ENCODE measurements around the gene CAMK1D. TPM values are rescaled to one million over a fixed set of nuclear protein-coding genes. Genes with fewer than 3 reads are reported as not detected.

CAMK1D gene
- total and polyA plus RNA-seq, 2 donors (not counting 3 experiments of a cell fraction or from before 2014, with no cell fraction given): 0.37 to 4.2 TPM

DNA sequence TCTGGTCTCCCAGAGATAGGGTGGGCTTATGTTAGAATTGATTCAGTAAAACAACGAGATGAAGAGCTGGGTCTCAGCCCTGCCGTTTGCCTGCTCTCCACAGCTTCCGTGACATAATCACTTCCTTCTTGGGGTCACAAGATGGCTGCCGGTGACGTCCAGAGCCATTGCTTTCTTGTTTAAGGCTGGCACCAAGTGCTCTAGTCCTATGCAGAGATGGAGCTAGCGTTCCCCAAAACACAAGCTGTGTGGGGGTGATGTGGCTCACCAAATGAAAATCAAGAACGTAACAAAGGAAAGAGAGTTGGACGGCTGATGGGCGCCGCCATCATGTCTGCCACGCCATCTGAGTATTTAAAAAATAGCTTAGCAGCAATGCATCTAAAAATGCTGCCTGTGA lies 296.1 kb downstream of the CAMK1D start:
- intact Hi-C loops (cut with micrococcal nuclease) (no loop called here), dilution Hi-C loops (cut with MboI; ENCODE audit: extremely low pct_ligation_motif_present, low sequenced_read_pairs) (no loop called here)
- Histone ChIP-seq H3K4me3 (replicated peaks in 1 of 3; ENCODE audit: insufficient read depth in 1 of 3, low read depth in 1 of 3, low read length in 3 of 3) (no peak overlapping the region), H3K4me1 (ENCODE audit: control insufficient read depth, extremely low read depth, insufficient read depth, low read length) (no peaks in the 10 kb centered on the region), H3K27ac (ENCODE audit: insufficient read depth, low read depth, low read length) (no peak overlapping the region), H3K79me2 (ENCODE audit: control insufficient read depth, insufficient read depth, low read length) (no peaks in the 10 kb centered on the region), H3K4me2 (ENCODE audit: insufficient read depth, low read length) (no peak overlapping the region), H3K9me3 (replicated peaks; ENCODE audit: control insufficient read depth, insufficient read depth, low read length) (no peaks in the 10 kb centered on the region), H2AFZ (ENCODE audit: low read depth, low read length) (no peak overlapping the region), H3K9ac (replicated peaks; ENCODE audit: extremely low read depth, insufficient read depth, low read length) (no peak overlapping the region), H3K9me1 (replicated peaks; ENCODE audit: control insufficient read depth, extremely low read depth, insufficient read depth, low read length) (no peaks in the 10 kb centered on the region), H4K20me1 (replicated peaks; ENCODE audit: control insufficient read depth, extremely low read depth, insufficient read depth, low read length) (no peaks in the 10 kb centered on the region), H3K36me3 (ENCODE audit: control insufficient read depth in 2 of 2, extremely low read depth in 1 of 2, insufficient read depth in 2 of 2, low read length in 2 of 2) (no peaks in the 10 kb centered on the region), H3K27me3 (ENCODE audit: control insufficient read depth in 2 of 2, insufficient read depth in 2 of 2, low read length in 2 of 2) (no peaks in the 10 kb centered on the region)
- DNase-seq (ENCODE audit: low read depth, low spot score) (no peak), FAIRE-seq (no peak)
- POLR2A ChIA-PET: no interaction called here
- CTCF ChIA-PET: interaction anchor here (1.2 to 1.7 kb wide), 3 partner anchors 11 to 65 kb away, joined by 3 to 15 read pairs (median 3); no protein-coding TSS in a partner anchor
- TF ChIP-seq JUN (IDR thresholded peaks at IDR 0.05; ENCODE audit: borderline replicate concordance, insufficient read depth, insufficient read length, low read depth) (no peak), POLR2AphosphoS5 (IDR thresholded peaks at IDR 0.05; ENCODE audit: insufficient read depth, low read depth, low read length) (no peak), POLR2A (IDR thresholded peaks at IDR 0.05; ENCODE audit: low read depth, low read length) (no peak), EZH2 (IDR thresholded peaks at IDR 0.05; ENCODE audit: borderline replicate concordance, low read depth, low read length, severe bottlenecking) (no peak), GATA2 (IDR thresholded peaks at IDR 0.05; ENCODE audit: insufficient read depth, insufficient read length, low read depth, low read length) (no peak), MYC (IDR thresholded peaks at IDR 0.05; ENCODE audit: low read depth, low read length) (no peak), FOS (IDR thresholded peaks at IDR 0.05; ENCODE audit: borderline replicate concordance, insufficient read depth, low read length) (no peak)
- TF ChIP-seq, protein P1, sequence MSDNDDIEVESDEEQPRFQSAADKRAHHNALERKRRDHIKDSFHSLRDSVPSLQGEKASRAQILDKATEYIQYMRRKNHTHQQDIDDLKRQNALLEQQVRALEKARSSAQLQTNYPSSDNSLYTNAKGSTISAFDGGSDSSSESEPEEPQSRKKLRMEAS (IDR thresholded peaks at IDR 0.05; ENCODE audit: insufficient read depth, insufficient read length): no peak
- TF ChIP-seq, protein P2, sequence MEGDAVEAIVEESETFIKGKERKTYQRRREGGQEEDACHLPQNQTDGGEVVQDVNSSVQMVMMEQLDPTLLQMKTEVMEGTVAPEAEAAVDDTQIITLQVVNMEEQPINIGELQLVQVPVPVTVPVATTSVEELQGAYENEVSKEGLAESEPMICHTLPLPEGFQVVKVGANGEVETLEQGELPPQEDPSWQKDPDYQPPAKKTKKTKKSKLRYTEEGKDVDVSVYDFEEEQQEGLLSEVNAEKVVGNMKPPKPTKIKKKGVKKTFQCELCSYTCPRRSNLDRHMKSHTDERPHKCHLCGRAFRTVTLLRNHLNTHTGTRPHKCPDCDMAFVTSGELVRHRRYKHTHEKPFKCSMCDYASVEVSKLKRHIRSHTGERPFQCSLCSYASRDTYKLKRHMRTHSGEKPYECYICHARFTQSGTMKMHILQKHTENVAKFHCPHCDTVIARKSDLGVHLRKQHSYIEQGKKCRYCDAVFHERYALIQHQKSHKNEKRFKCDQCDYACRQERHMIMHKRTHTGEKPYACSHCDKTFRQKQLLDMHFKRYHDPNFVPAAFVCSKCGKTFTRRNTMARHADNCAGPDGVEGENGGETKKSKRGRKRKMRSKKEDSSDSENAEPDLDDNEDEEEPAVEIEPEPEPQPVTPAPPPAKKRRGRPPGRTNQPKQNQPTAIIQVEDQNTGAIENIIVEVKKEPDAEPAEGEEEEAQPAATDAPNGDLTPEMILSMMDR (IDR thresholded peaks at IDR 0.05; ENCODE audit: extremely low read depth in 1 of 2, insufficient read depth in 1 of 2, low read depth in 1 of 2, low read length in 2 of 2): no peak
- BruUV-seq (replicated peaks): no TSS peak

Measured in endothelial cell of umbilical vein (primary cell).